KMS-11 (cell line): ENCODE results near the gene MDFI.

Experiments used
- H2AFZ ChIP-seq: fragments of 200-600 bp; sonication (generic); 2 replicates; pipeline ENCODE4 v1.6.1; 2016; ENCODE audit warnings: antibody characterized with exemption, mixed run types, low read depth
- H3K27ac ChIP-seq: fragments of 200-600 bp; sonication (generic); 2 replicates; pipeline ENCODE4 v1.6.1; 2016; ENCODE audit warnings: mild to moderate bottlenecking, mixed run types
- H3K27me3 ChIP-seq: fragments of 200-600 bp; sonication (generic); 2 replicates; pipeline ENCODE4 v1.6.1; 2017; ENCODE audit warnings: mild to moderate bottlenecking, low read depth, mixed run types, moderate library complexity; ENCODE audit not compliant: insufficient read depth
- H3K36me3 ChIP-seq: fragments of 200-600 bp; sonication (generic); 2 replicates; pipeline ENCODE4 v1.6.1; 2017; ENCODE audit warnings: mild to moderate bottlenecking, mixed run types; ENCODE audit not compliant: insufficient read depth
- H3K4me1 ChIP-seq: fragments of 200-600 bp; sonication (generic); 2 replicates; pipeline ENCODE4 v1.6.1; 2016; ENCODE audit warnings: mild to moderate bottlenecking, low read depth, mixed run types; ENCODE audit not compliant: poor library complexity, severe bottlenecking
- H3K4me2 ChIP-seq: fragments of 200-600 bp; sonication (generic); 2 replicates; pipeline ENCODE4 v1.7.0; 2016; ENCODE audit warnings: mild to moderate bottlenecking, mixed run types
- H3K4me3 ChIP-seq: fragments of 200-600 bp; sonication (generic); IDR thresholded peaks from 2 replicates; pipeline ENCODE4 v1.6.1; 2017; ENCODE audit warnings: low read depth, low read length, mixed read lengths; ENCODE audit not compliant: insufficient read depth
- H3K79me2 ChIP-seq: fragments of 200-600 bp; sonication (generic); 2 replicates; pipeline ENCODE4 v1.6.1; 2016; ENCODE audit warnings: low read depth, mixed run types; ENCODE audit not compliant: insufficient read depth
- H3K9ac ChIP-seq: fragments of 200-600 bp; sonication (generic); 2 replicates; pipeline ENCODE4 v1.6.1; 2016; ENCODE audit warnings: mild to moderate bottlenecking, mixed run types
- H4K20me1 ChIP-seq: fragments of 200-600 bp; sonication (generic); 2 replicates; pipeline ENCODE4 v1.6.1; 2016; ENCODE audit warnings: mild to moderate bottlenecking, mixed run types; ENCODE audit not compliant: insufficient read depth
- TF ChIP-seq, protein P1 (sequence below): fragments of 200-600 bp; sonication (generic); conservative IDR thresholded peaks from 2 replicates; pipeline ENCODE4 v1.6.1; 2017; ENCODE audit warnings: low read depth, mild to moderate bottlenecking, antibody characterized with exemption, low read length, moderate library complexity, mixed read lengths

MDFI gene

GRCh38 chr6:41668968-41669367 is 30.7 kb downstream of the MDFI start:
- Histone ChIP-seq H4K20me1 (no peaks in the 10 kb centered on the region), H3K4me1 (no peaks in the 10 kb centered on the region), H3K9ac (no peak overlapping the region), H3K36me3 (no peaks in the 10 kb centered on the region), H3K27ac (no peak overlapping the region), H3K79me2 (no peaks in the 10 kb centered on the region), H2AFZ (no peak overlapping the region), H3K4me3 (no peak overlapping the region), H3K27me3 (no peaks in the 10 kb centered on the region), H3K4me2 (no peak overlapping the region)
- TF ChIP-seq, protein P1, sequence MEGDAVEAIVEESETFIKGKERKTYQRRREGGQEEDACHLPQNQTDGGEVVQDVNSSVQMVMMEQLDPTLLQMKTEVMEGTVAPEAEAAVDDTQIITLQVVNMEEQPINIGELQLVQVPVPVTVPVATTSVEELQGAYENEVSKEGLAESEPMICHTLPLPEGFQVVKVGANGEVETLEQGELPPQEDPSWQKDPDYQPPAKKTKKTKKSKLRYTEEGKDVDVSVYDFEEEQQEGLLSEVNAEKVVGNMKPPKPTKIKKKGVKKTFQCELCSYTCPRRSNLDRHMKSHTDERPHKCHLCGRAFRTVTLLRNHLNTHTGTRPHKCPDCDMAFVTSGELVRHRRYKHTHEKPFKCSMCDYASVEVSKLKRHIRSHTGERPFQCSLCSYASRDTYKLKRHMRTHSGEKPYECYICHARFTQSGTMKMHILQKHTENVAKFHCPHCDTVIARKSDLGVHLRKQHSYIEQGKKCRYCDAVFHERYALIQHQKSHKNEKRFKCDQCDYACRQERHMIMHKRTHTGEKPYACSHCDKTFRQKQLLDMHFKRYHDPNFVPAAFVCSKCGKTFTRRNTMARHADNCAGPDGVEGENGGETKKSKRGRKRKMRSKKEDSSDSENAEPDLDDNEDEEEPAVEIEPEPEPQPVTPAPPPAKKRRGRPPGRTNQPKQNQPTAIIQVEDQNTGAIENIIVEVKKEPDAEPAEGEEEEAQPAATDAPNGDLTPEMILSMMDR, result no peak

GRCh38 chr6:41670703-41671360 is 32.6 kb downstream of the MDFI start:
- Histone ChIP-seq H3K27ac (no peak overlapping the region), H3K27me3 (no peaks in the 10 kb centered on the region), H3K4me2 (no peak overlapping the region), H3K9ac (no peak overlapping the region), H4K20me1 (no peaks in the 10 kb centered on the region), H3K36me3 (no peaks in the 10 kb centered on the region), H3K4me1 (no peaks in the 10 kb centered on the region), H2AFZ (no peak overlapping the region), H3K4me3 (no peak overlapping the region), H3K79me2 (no peaks in the 10 kb centered on the region)
- TF ChIP-seq, protein P1, result no peak

GRCh38 chr6:41671376-41671775 is 33.1 kb downstream of the MDFI start:
- Histone ChIP-seq H3K27ac (no peak overlapping the region), H3K4me1 (no peaks in the 10 kb centered on the region), H3K4me2 (no peak overlapping the region), H4K20me1 (no peaks in the 10 kb centered on the region), H2AFZ (no peak overlapping the region), H3K4me3 (no peak overlapping the region), H3K79me2 (no peaks in the 10 kb centered on the region), H3K27me3 (no peaks in the 10 kb centered on the region), H3K9ac (no peak overlapping the region), H3K36me3 (no peaks in the 10 kb centered on the region)
- TF ChIP-seq, protein P1, result no peak

DNA sequence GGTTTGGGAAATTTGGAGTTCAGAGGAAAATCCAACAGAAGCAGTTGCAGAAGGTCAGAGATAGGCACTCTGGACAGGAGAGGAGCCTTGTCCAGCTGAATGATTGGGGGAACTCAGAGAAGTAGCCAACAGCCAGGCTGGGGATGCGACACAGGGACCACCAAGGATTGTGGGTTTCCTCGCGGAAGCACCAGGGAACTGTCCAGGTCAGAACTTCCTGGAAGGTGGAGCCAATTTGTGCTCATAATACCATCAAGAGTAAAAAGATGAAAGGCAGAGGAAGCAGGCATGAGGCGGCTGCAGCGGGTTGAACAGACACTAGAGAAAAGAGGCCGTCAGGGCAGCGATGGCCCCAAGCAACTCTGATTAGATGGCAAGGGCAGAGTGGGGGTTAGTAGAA is 33.7 kb downstream of the MDFI start:
- no peak overlapping the region for H3K4me2 ChIP-seq
- no peaks in the 10 kb centered on the region for H3K27me3 ChIP-seq
- H3K4me3 ChIP-seq, result no peak overlapping the region
- H3K79me2 ChIP-seq, result no peaks in the 10 kb centered on the region
- H3K9ac ChIP-seq, result no peak overlapping the region
- TF ChIP-seq, protein P1, result no peak
- no peaks in the 10 kb centered on the region for H3K36me3 ChIP-seq
- no peaks in the 10 kb centered on the region for H3K4me1 ChIP-seq
- no peak overlapping the region for H3K27ac ChIP-seq
- no peaks in the 10 kb centered on the region for H4K20me1 ChIP-seq
- H2AFZ ChIP-seq, result no peak overlapping the region
